Uterus (tissue), 2 donors: ENCODE results near the gene SND1.

Source experiments
- POLR2A ChIP-seq, 2 donors: fragments of 450-650 bp; IDR thresholded peaks; one replicate each; pipeline ENCODE4 v1.6.1; 2016; ENCODE audit warnings: antibody characterized with exemption in 2 of 2, mild to moderate bottlenecking in 1 of 2, moderate library complexity in 1 of 2
- TF ChIP-seq, protein P1 (sequence below), 4 experiments: fragments of 200-600 bp in 2 of 4; fragments of 450-650 bp in 2 of 4; sonication (generic) in 2 of 4; IDR thresholded peaks; one replicate each; pipeline ENCODE4 v1.5.1; 2016 to 2019; ENCODE audit warnings: antibody characterized with exemption in 4 of 4, mild to moderate bottlenecking in 2 of 4, moderate library complexity in 1 of 4

DNA sequence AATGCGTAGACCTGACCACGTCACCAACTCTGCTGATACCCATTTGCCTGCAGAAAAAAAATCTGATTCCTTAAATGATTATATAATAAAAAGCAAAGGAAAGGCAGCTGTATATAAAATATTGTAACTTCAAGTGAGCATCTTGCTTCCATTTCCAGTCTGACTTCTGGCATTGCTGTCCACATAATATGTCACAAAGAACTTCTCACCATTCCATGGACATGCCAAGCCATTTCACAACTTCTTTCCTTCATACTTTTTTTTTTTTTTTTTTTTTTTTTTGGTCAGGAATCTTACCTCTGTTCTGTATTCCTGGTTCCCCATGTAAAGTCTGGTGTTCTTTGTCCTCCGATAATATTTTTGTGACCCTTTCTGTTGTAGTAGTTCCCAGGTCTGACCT, 165.5 kb downstream of the SND1 start:
- TF ChIP-seq, protein P1, sequence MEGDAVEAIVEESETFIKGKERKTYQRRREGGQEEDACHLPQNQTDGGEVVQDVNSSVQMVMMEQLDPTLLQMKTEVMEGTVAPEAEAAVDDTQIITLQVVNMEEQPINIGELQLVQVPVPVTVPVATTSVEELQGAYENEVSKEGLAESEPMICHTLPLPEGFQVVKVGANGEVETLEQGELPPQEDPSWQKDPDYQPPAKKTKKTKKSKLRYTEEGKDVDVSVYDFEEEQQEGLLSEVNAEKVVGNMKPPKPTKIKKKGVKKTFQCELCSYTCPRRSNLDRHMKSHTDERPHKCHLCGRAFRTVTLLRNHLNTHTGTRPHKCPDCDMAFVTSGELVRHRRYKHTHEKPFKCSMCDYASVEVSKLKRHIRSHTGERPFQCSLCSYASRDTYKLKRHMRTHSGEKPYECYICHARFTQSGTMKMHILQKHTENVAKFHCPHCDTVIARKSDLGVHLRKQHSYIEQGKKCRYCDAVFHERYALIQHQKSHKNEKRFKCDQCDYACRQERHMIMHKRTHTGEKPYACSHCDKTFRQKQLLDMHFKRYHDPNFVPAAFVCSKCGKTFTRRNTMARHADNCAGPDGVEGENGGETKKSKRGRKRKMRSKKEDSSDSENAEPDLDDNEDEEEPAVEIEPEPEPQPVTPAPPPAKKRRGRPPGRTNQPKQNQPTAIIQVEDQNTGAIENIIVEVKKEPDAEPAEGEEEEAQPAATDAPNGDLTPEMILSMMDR (IDR thresholded peaks at IDR 0.05), result no peak
- no peak for TF ChIP-seq POLR2A (IDR thresholded peaks at IDR 0.05)
